ENCODE measurements around the gene C7orf25.
A peak's percentile ranks its signal among the peaks of the same experiment; 100 is the strongest.

C7orf25 gene

DNA sequence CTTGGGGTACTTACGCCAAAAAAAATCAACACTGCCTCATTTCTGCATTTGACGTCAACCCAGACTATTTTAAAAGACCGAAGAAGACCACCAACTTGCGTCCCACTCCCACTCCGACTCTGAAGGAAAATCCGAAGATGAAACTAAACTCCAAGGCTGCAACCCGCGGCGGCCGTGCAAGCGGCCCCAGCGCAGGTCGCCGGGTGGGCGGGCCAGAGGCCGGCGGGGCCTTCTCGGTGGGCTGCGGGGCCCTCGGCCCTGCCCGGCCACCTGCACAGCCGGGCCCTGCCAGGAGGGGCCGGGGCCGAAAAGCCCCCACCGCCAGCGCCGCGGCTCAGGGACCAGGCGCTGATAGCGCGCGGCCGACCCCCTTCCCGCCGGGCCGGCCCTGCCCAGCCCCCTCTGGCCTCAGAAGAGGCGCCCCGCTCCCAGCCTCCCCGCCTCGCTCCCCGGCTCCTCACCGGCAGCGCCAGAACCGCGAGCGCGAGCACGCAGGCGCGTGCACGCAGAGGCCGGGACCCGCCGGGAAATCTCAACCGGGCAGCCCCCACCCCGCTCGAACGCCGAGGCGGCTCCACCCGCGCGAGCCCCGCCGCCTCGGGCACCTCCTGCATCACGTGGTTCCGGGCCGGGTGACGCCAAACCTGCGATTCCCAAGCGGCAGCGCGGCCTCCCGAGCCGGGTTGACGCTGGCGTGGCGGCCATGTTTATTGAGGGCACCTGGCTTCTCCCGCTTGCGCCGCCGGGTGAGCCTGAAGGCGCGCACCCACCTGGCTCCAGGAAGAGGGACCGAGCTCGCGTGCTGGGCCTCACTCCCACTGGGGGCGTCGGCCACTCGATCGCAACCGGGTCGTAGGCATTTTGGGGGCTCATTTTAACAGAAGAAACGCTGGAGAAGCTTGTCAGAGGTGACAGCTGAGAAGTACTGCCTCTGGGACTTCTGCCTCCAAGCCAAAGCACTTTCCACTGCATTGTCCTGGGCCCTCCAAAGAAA is at the start of gene C7orf25:
Gene C7orf25 (minus strand): TSS at position 617 of the 994 bp plus-strand sequence. CDS start 1,170 bp downstream, outside the sequence.
- Mint-ChIP-seq H3K4me1 (peaks cover 21% of the 10 kb centered on the region), H3K9me3 (no peaks in the 10 kb centered on the region), H3K36me3 (peaks cover 7% of the 10 kb centered on the region), H3K27me3 (no peaks in the 10 kb centered on the region), H3K4me3 (peak within 1 kb of the TSS; percentile 94), H3K27ac (peak within 1 kb of the TSS; percentile 93)
- peak; percentile 96 for ATAC-seq (ENCODE audit: low read depth)
- peak; percentile 93 to 96 for DNase-seq (ENCODE audit: low spot score in 2 of 2)

DNA sequence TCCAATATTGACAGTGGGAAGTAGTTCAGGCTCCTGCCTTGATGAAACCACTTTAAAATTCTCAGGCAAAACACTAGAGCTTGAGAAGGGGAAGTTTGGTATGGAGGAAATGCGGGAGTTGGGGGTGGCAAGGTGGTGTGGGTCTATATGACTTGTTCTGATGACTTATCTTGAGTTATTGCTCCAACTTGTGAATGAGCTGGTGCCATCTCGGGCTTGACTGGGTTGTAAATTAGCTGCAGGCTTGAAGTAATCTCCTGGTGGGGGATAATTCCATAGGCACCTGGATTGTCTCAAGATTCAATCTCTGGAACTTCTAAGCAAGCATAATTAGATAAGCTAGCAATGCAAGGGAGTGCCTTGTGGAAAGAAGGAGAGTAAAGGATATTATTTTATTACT is 49.3 kb upstream of the C7orf25 start:
- Mint-ChIP-seq H3K27me3 (peaks cover 8% of the 10 kb centered on the region), H3K9me3 (peaks cover 4% of the 10 kb centered on the region), H3K27ac (no peak overlapping the region), H3K36me3 (no peaks in the 10 kb centered on the region), H3K4me1 (no peaks in the 10 kb centered on the region), H3K4me3 (no peak overlapping the region)
- ATAC-seq (ENCODE audit: low read depth) (no peak), DNase-seq (ENCODE audit: low spot score in 2 of 2) (no peak)

DNA sequence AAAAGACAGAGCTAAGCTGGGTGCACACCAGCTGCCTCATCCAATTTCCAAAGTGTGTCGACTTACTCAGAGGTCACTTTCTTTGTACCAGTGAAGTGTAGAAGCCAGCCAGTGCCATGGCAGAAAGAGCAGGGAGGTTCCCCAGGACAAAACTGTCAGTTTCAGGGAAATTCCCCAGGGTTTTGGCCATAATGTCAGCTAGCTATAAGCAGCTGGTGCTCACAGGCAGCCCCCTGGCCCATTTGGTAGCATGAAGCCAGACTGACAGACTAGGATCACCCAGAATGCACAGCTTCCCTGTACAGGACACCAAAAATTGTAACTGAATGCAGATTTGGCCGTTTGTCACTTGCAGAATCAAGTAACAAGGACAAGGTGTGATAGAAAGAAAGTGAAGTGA is 48.9 kb upstream of the C7orf25 start:
- Mint-ChIP-seq H3K27ac (no peak overlapping the region), H3K27me3 (peaks cover 8% of the 10 kb centered on the region)

DNA sequence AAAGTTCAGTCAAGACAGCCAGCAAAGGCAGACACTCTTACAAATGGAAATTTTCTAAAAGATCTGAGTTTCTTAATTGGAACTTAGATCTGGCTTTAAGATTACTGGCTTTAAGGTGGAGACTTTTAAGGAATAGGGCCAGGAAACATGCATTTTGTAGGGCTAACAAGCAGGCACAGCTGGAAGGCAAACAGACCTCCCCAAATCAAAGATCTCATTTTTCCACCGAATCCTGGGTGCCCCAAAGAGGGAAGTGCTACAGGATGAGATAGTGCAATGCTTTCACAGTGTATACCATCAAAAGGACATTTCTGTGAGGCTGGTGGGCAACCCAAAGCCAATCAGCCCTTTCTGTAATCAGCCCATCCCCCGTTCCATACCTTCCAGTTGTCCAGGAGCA is 47.7 kb upstream of the C7orf25 start:
- H3K27me3 Mint-ChIP-seq: peaks cover 5% of the 10 kb centered on the region
- ATAC-seq (ENCODE audit: low read depth) (no peak), DNase-seq (ENCODE audit: low spot score in 2 of 2) (no peak)
- H3K4me1 Mint-ChIP-seq: no peaks in the 10 kb centered on the region
- no peak overlapping the region for H3K27ac Mint-ChIP-seq
- no peak overlapping the region for H3K4me3 Mint-ChIP-seq
- H3K36me3 Mint-ChIP-seq: peaks cover 2% of the 10 kb centered on the region
- peaks cover 4% of the 10 kb centered on the region for H3K9me3 Mint-ChIP-seq

More for the DNA sequence above, 48.9 kb upstream of the C7orf25 start:
- DNase-seq (ENCODE audit: low spot score in 2 of 2): no peak
- no peaks in the 10 kb centered on the region for H3K36me3 Mint-ChIP-seq
- no peak for ATAC-seq (ENCODE audit: low read depth)
- H3K4me1 Mint-ChIP-seq: no peaks in the 10 kb centered on the region
- no peak overlapping the region for H3K4me3 Mint-ChIP-seq
- H3K9me3 Mint-ChIP-seq: peaks cover 4% of the 10 kb centered on the region

DNA sequence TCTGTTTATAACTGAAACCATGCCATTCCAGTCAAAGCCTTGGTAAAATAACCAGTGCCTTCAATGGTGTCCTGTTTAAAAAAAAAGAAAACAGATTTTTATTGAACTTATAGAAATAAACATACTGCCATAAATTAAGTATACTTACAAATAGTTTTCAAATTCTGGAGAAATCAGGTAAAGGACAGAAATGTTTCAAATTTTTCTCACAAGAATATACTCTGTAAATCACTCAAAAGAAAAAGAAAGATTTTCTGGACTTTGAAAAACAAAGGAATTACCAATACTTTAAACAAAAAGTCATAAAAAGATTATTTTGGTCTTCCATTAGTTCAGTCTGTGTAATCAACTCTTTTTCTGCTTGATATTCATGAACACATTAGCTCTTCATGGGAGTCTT is 44.2 kb upstream of the C7orf25 start:
- H3K27me3 Mint-ChIP-seq: peaks cover 3% of the 10 kb centered on the region
- DNase-seq (ENCODE audit: low spot score in 2 of 2): no peak
- H3K4me1 Mint-ChIP-seq: no peaks in the 10 kb centered on the region
- ATAC-seq (ENCODE audit: low read depth): no peak
- peaks cover 4% of the 10 kb centered on the region for H3K9me3 Mint-ChIP-seq
- peaks cover 2% of the 10 kb centered on the region for H3K36me3 Mint-ChIP-seq
- no peak overlapping the region for H3K27ac Mint-ChIP-seq
- H3K4me3 Mint-ChIP-seq: no peak overlapping the region

DNA sequence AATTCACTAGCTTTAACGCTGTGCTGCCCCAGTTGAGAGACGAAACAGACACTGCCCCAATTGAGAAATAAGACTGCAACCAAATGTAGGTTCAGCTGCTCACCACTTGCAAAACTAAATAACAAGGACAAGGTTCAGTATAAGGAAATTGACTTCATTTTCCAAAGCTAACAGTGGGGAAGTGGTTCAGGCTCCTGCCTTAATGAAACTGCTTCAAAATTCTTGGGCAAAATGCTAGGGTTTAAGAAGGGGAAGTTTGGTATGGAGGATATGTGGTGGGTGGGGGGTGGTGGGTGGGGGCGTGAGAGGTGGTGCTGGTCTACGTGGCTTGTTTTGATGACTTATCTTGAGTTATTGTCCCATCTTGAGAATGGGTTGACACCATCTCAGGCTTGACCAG is 42.1 kb upstream of the C7orf25 start:
- peaks cover 4% of the 10 kb centered on the region for H3K9me3 Mint-ChIP-seq
- peaks cover 2% of the 10 kb centered on the region for H3K36me3 Mint-ChIP-seq
- H3K27me3 Mint-ChIP-seq: no peaks in the 10 kb centered on the region
- no peak overlapping the region for H3K27ac Mint-ChIP-seq
- no peaks in the 10 kb centered on the region for H3K4me1 Mint-ChIP-seq
- DNase-seq (ENCODE audit: low spot score in 2 of 2) (no peak), ATAC-seq (ENCODE audit: low read depth) (no peak)
- no peak overlapping the region for H3K4me3 Mint-ChIP-seq

DNA sequence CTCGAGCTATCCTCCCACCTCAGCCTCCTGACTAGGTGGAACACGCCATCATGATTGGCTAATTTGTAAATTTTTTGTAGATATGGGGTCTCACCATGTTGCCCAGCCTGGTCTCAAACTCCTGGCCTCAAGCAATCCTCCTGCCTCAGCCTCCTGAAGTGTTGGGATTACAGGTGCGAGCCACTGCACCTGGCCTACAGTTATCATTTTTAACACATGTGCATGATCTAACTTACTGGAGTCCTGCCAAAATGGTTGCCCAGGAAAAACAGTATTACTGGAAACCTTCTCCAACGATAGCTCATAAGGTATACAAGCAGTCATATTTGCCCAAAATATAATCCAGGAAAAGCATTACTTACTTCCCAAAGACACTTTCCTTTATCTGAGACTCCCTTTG is 40.5 kb upstream of the C7orf25 start:
- peaks cover 2% of the 10 kb centered on the region for H3K9me3 Mint-ChIP-seq
- H3K27ac Mint-ChIP-seq: no peak overlapping the region
- H3K36me3 Mint-ChIP-seq: peaks cover 2% of the 10 kb centered on the region
- no peak overlapping the region for H3K4me3 Mint-ChIP-seq
- H3K27me3 Mint-ChIP-seq: no peaks in the 10 kb centered on the region
- H3K4me1 Mint-ChIP-seq: no peaks in the 10 kb centered on the region
- ATAC-seq (ENCODE audit: low read depth) (no peak), DNase-seq (ENCODE audit: low spot score in 2 of 2) (no peak)

DNA sequence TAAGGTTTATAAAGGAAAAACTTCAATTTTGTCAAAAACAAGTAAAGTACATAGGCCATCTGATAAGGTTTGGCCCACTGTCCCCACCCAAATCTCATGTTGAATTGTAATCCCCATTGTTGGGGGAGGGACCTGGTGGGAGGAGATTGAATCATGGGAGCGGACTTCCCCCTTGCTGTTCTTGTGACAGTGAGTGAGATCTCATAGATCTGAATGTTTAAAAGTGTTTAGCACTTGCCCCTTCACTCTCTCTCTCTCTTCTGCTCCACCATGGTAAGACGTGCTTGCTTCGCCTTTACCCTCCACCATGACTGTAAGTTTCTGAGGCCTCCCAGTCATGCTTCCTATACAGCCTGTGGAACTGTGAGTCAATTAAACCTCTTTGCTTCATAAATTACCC is 38.5 kb upstream of the C7orf25 start:
- Mint-ChIP-seq H3K27me3 (no peaks in the 10 kb centered on the region), H3K27ac (no peak overlapping the region), H3K9me3 (no peaks in the 10 kb centered on the region), H3K4me1 (no peaks in the 10 kb centered on the region), H3K36me3 (peaks cover 2% of the 10 kb centered on the region), H3K4me3 (no peak overlapping the region)
- DNase-seq (ENCODE audit: low spot score in 2 of 2) (no peak), ATAC-seq (ENCODE audit: low read depth) (no peak)

DNA sequence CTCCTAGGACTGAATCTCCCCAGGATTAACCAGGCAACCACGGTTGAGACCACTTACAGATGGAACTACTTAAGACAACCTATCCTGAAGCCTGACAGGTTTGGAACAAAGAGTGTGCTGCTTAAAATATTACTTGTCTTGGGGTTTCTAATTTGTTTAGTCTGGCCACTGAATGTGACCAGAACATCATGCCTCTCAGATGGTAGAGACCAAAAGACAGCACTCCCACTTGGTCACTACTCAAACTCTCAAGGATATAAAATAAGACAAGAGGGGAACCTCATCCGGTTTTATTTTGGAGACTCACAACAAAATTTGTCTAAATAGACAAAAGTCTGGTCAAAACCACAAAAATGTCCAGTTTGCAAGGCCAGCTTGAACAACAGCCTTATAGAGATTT is 35.7 kb upstream of the C7orf25 start:
- H3K36me3 Mint-ChIP-seq: peaks cover 2% of the 10 kb centered on the region
- ATAC-seq (ENCODE audit: low read depth) (no peak), DNase-seq (ENCODE audit: low spot score in 2 of 2) (no peak)
- H3K27me3 Mint-ChIP-seq: no peaks in the 10 kb centered on the region
- H3K27ac Mint-ChIP-seq: no peak overlapping the region
- H3K4me3 Mint-ChIP-seq: no peak overlapping the region
- H3K4me1 Mint-ChIP-seq: no peaks in the 10 kb centered on the region
- H3K9me3 Mint-ChIP-seq: no peaks in the 10 kb centered on the region

DNA sequence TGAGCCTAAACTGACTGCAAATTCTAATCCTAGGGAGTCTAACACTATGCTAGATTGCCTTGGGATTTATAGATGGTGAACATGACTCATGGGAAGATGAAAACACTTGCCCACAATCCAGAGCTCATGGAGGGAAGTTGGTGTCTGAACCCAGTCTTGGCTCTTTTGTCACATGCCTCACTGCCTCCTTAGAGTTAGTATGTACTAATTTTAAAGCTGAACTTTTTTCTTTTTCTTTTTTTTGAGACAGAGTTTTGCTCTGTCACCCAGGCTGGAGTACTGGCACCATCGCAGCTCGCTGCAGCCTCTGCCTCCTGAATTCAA is 34.7 kb upstream of the C7orf25 start:
- H3K4me1 Mint-ChIP-seq: no peaks in the 10 kb centered on the region
- no peaks in the 10 kb centered on the region for H3K27me3 Mint-ChIP-seq
- H3K4me3 Mint-ChIP-seq: no peak overlapping the region
- no peak overlapping the region for H3K27ac Mint-ChIP-seq
- H3K36me3 Mint-ChIP-seq: peaks cover 2% of the 10 kb centered on the region
- DNase-seq (ENCODE audit: low spot score in 2 of 2): no peak
- no peaks in the 10 kb centered on the region for H3K9me3 Mint-ChIP-seq
- no peak for ATAC-seq (ENCODE audit: low read depth)

DNA sequence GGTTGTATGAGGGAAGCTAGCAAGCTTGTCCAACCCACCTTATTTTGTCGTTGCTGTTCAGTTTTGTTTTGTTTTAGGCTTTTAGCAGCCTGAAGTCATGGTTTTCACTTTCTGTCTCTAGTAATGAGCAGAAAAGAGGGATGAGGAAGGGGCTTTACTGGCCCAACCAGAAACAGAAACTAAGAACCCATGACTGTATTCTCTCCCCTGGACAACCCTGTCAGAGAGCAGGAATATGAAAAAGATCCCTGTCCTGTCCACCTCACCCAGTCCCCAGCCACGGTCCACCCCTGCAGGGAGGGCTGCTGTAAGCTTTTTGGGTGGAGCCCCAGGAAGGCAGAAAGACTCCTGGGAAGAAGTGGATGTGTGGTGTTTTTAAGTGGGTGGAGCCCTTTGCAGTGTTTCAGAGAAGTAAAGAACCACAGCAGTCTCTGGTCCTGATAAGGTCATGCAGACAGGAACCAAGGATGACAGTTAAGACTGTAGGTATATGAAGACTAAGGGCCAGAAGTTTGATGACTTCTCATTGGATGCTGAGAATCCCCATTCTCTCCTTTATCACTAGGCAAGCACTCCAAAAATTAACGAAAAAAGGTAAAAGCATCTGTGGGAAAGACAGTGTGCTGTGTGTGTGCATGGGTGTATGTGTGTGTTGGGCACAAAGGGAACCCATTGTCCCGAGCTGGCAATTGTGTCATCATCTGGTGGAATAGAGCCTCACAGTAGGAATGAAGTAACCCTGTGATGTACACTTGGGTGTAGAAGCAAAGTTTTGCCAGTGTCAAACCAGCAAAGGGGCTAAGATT is 34.2 kb upstream of the C7orf25 start:
- no peaks in the 10 kb centered on the region for H3K27me3 Mint-ChIP-seq
- peaks cover 2% of the 10 kb centered on the region for H3K36me3 Mint-ChIP-seq
- H3K27ac Mint-ChIP-seq: no peak overlapping the region
- DNase-seq (ENCODE audit: low spot score in 2 of 2) (no peak), ATAC-seq (ENCODE audit: low read depth) (no peak)
- no peaks in the 10 kb centered on the region for H3K4me1 Mint-ChIP-seq
- no peak overlapping the region for H3K4me3 Mint-ChIP-seq
- H3K9me3 Mint-ChIP-seq: no peaks in the 10 kb centered on the region

DNA sequence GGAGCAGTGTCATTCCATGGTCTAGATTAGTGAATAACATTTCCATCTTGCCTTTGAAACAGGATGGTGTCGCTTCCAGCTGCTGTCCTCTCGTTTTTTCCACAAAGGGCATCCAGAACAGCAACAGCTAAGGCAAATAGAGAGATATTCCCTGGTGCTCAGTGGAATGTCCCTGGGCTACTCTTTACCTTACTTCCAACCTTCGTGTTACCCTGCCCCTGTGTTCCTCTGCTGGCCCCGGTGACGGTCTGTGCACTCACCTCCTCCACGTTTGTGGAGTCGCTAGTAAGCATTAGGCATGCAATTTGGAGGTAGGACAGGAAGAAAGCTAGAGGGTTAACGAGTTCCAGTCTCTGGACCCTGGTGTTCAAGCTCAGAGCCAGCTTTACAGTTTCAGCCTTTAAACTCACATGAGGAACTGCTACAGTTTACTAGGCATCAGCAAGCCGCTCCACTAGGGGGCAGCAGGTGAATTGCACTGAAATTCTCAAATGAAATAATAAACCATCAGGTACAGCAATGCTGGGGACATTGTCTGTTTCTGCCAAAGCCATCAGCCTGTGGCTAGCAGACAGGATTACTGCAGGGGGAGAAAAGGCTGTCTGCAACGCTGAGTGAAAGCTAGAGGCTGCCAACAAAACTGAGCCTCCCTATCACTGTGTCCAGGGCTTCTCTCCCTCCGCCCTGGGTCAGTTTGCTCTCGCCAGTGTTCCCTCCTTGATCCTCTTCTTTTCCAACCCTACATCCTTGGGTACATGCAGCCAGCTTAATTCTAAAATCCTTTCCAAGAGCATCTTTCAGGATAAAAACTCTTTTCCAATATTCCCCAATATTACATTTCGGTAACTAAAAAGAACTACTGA is 29.3 kb upstream of the C7orf25 start:
- Mint-ChIP-seq H3K4me1 (peaks cover 4% of the 10 kb centered on the region), H3K9me3 (no peaks in the 10 kb centered on the region), H3K4me3 (no peak overlapping the region), H3K36me3 (peaks cover 10% of the 10 kb centered on the region), H3K27ac (no peak overlapping the region), H3K27me3 (no peaks in the 10 kb centered on the region)
- ATAC-seq (ENCODE audit: low read depth) (peak; percentile 77), DNase-seq (ENCODE audit: low spot score in 2 of 2) (peak; percentile 64 to 72)

DNA sequence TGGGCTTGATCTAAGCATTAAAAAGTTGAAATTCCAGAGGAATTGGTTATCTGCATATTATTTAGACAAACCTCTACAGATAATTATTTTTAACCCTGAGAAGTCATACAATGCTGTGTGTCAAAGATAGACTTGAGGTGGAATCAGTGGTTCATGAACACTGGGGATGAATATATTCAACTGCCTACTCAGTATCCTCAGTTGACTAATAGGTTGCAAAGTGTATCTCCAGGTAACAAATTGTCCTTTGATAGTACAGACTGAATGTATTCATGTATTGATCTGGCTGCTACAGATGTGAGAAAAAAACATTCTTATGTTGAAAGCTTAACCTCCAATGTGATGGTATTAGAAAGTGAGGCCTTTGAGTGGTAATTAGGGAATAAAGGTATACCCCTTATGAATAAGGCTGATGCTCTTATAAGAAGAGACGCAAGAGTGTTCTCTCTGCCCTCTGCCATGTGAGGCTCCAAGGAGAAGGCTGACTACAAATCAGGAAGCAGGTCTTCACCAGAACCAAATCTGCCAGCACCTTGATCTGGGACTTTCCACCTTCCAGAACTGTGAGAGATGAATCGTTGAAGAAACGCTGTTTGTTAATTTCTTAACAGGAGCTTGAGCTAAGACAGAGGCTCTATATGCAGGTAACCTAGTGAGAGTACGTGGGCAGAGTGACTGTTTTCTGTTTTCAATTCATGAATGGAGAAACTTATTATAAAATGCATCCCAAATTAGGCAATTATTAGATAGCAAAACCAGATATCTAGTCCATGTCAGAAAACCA is 27.8 kb upstream of the C7orf25 start:
- no peak overlapping the region for H3K4me3 Mint-ChIP-seq
- no peak for ATAC-seq (ENCODE audit: low read depth)
- H3K27me3 Mint-ChIP-seq: no peaks in the 10 kb centered on the region
- DNase-seq (ENCODE audit: low spot score in 2 of 2): no peak
- peak overlapping the region; percentile 74 for H3K27ac Mint-ChIP-seq
- H3K9me3 Mint-ChIP-seq: no peaks in the 10 kb centered on the region
- H3K4me1 Mint-ChIP-seq: peaks cover 4% of the 10 kb centered on the region
- peaks cover 16% of the 10 kb centered on the region for H3K36me3 Mint-ChIP-seq
